HCT116 (cell line): ENCODE data around the gene FTSJ1. TPM values are rescaled to one million over a fixed set of nuclear protein-coding genes. Genes with fewer than 3 reads are reported as not detected.

Experiments
- ATAC-seq: fragments of 200-7000 bp; cut with Tn5 transposase; 2 replicates; pipeline ENCODE4 v1.9.1; 2020; ENCODE audit warnings: mild to moderate bottlenecking, moderate library complexity
- BruUV-seq: library from RNA; stranded (reverse); fragments of 400-500 nt; replicated peaks from 2 replicates; lab custom pipeline; 2021; lab: Mats Ljungman, UMichigan
- CTCF ChIA-PET: fragments of 300-600 bp; sonication (Branson Sonifier 250); formaldehyde crosslinking; loops from one replicate; lab custom pipeline; 2021; ENCODE audit warnings: antibody characterized with exemption; lab: Charles Lee
- POLR2A ChIA-PET: fragments of 300-600, 350-600 bp; sonication (Branson Sonifier 250); formaldehyde crosslinking; loops from one replicate; lab custom pipeline; 2021; ENCODE audit warnings: antibody characterized with exemption; lab: Charles Lee
- RAD21 ChIA-PET, 2 experiments: fragments of 300-600 bp; sonication (Branson Sonifier 250); formaldehyde crosslinking; loops; one replicate each; lab custom pipeline; 2023; ENCODE audit warnings: low total read pairs in 2 of 2; ENCODE audit not compliant: uncharacterized antibody in 2 of 2, unreplicated experiment in 2 of 2, low non-redundant PET in 1 of 2; lab: Charles Lee
- DNase-seq: peaks from one replicate; pipeline ENCODE4 v3.0.0-alpha.2; 2010; ENCODE audit warnings: low read depth, low spot score
- H2AFZ ChIP-seq: fragments of 200-600 bp; shearing (Covaris generic), sonication (generic); 2 replicates; pipeline ENCODE4 v1.6.1; 2017; ENCODE audit warnings: low read depth, mixed run types, mixed read lengths, antibody characterized with exemption, low read length; ENCODE audit not compliant: poor library complexity, severe bottlenecking
- H3K27ac ChIP-seq: 2 replicates; pipeline ENCODE4 v1.5.1; 2012; ENCODE audit warnings: low read depth, low read length
- H3K27me3 ChIP-seq: fragments of 200-600 bp; sonication (generic); 2 replicates; pipeline ENCODE4 v1.6.1; 2016; ENCODE audit warnings: mixed run types, low read length, mixed read lengths; ENCODE audit not compliant: insufficient read depth
- H3K36me3 ChIP-seq, 2 experiments: fragments of 200-500 bp in 1 of 2; fragments of 200-600 bp in 1 of 2; sonication (Bioruptor generic) in 1 of 2; sonication (generic) in 1 of 2; 2 replicates each; pipeline versions ENCODE4 v1.5.1 to v1.6.1; 2014 to 2016; ENCODE audit warnings: low read length in 2 of 2, inconsistent platforms in 1 of 2, mixed read lengths in 1 of 2, mixed run types in 1 of 2; ENCODE audit not compliant: insufficient read depth in 2 of 2, control insufficient read depth in 1 of 2
- H3K4me1 ChIP-seq, 2 experiments: fragments of 200-600 bp in 1 of 2; sonication (generic) in 1 of 2; 2 replicates each; pipeline versions ENCODE4 v1.5.1 to v1.6.1; 2012 to 2017; ENCODE audit warnings: low read length in 2 of 2, inconsistent platforms in 1 of 2, mild to moderate bottlenecking in 1 of 2, mixed read lengths in 1 of 2, mixed run types in 1 of 2, moderate library complexity in 1 of 2; ENCODE audit not compliant: insufficient read depth in 2 of 2, control insufficient read depth in 1 of 2
- H3K4me2 ChIP-seq: fragments of 200-600 bp; sonication (generic); 2 replicates; pipeline ENCODE4 v1.6.1; 2017; ENCODE audit warnings: mixed run types, low read length, mixed read lengths
- H3K4me3 ChIP-seq, 2 experiments: fragments of 200-600 bp in 1 of 2; sonication (generic) in 1 of 2; replicated peaks in 1 of 2; 2 replicates each; pipeline ENCODE4 v1.5.1; 2011 to 2016; ENCODE audit warnings: low read length in 2 of 2, control low read depth in 1 of 2, low read depth in 1 of 2, mild to moderate bottlenecking in 1 of 2, mixed read lengths in 1 of 2, mixed run types in 1 of 2
- H3K79me2 ChIP-seq: fragments of 200-600 bp; sonication (generic); 2 replicates; pipeline ENCODE4 v1.6.1; 2017; ENCODE audit warnings: mild to moderate bottlenecking, mixed run types, low read length, moderate library complexity, mixed read lengths; ENCODE audit not compliant: insufficient read depth
- H3K9ac ChIP-seq: fragments of 200-600 bp; sonication (generic); 2 replicates; pipeline ENCODE4 v1.6.1; 2016; ENCODE audit warnings: low read length, mixed read lengths
- H3K9me2 ChIP-seq: fragments of 200-600 bp; sonication (generic), shearing (Covaris generic); 2 replicates; pipeline ENCODE4 v1.6.1; 2017; ENCODE audit warnings: mixed run types, mild to moderate bottlenecking, moderate library complexity; ENCODE audit not compliant: insufficient read depth
- H3K9me3 ChIP-seq, 2 experiments: fragments of 200-500 bp in 1 of 2; fragments of 200-600 bp in 1 of 2; sonication (Bioruptor generic) in 1 of 2; sonication (generic) in 1 of 2; 2 replicates each; pipeline ENCODE4 v1.6.1; 2014 to 2017; ENCODE audit warnings: low read length in 2 of 2, mixed read lengths in 2 of 2, inconsistent platforms in 1 of 2, low read depth in 1 of 2, mild to moderate bottlenecking in 1 of 2, mixed run types in 1 of 2, moderate library complexity in 1 of 2; ENCODE audit not compliant: control insufficient read depth in 1 of 2, insufficient read depth in 1 of 2
- H4K20me1 ChIP-seq: fragments of 200-600 bp; sonication (generic), shearing (Covaris generic); 2 replicates; pipeline ENCODE4 v1.6.1; 2017; ENCODE audit warnings: mixed run types, mild to moderate bottlenecking, moderate library complexity; ENCODE audit not compliant: insufficient read depth
- CBX3 ChIP-seq: IDR thresholded peaks from 2 replicates; pipeline ENCODE4 v1.6.1; 2012; ENCODE audit warnings: low read depth
- CEBPB ChIP-seq: IDR thresholded peaks from 2 replicates; pipeline ENCODE4 v1.6.1; 2012; ENCODE audit warnings: low read depth
- EGR1 ChIP-seq: IDR thresholded peaks from 2 replicates; pipeline ENCODE4 v1.6.1; 2012; ENCODE audit warnings: low read depth
- ELF1 ChIP-seq: IDR thresholded peaks from 2 replicates; pipeline ENCODE4 v1.6.1; 2012; ENCODE audit warnings: low read depth, borderline replicate concordance
- EZH2 ChIP-seq: fragments of 200-600 bp; sonication (generic); IDR thresholded peaks from 2 replicates; pipeline ENCODE4 v1.6.1; 2017; ENCODE audit warnings: antibody characterized with exemption, mixed run types
- EZH2phosphoT487 ChIP-seq: fragments of 200-600 bp; IDR thresholded peaks from 2 replicates; pipeline ENCODE4 v1.6.1; 2018; ENCODE audit warnings: antibody characterized with exemption, borderline replicate concordance
- FOSL1 ChIP-seq: IDR thresholded peaks from 2 replicates; pipeline ENCODE4 v1.6.1; 2012; ENCODE audit warnings: low read depth
- JUND ChIP-seq: IDR thresholded peaks from 2 replicates; pipeline ENCODE4 v1.6.1; 2012
- MAX ChIP-seq: IDR thresholded peaks from 2 replicates; pipeline ENCODE4 v1.6.1; 2012
- POLR2AphosphoS5 ChIP-seq: IDR thresholded peaks from 2 replicates; pipeline ENCODE4 v1.6.1; 2011; ENCODE audit warnings: mild to moderate bottlenecking, low read depth, low read length, moderate library complexity
- RAD21 ChIP-seq: IDR thresholded peaks from 2 replicates; pipeline ENCODE4 v1.6.1; 2012; ENCODE audit warnings: low read depth, mild to moderate bottlenecking
- REST ChIP-seq: IDR thresholded peaks from 2 replicates; pipeline ENCODE4 v1.6.1; 2012; ENCODE audit warnings: low read depth
- SP1 ChIP-seq: IDR thresholded peaks from 2 replicates; pipeline ENCODE4 v1.6.1; 2012; ENCODE audit warnings: low read depth
- SRF ChIP-seq: IDR thresholded peaks from 2 replicates; pipeline ENCODE4 v1.6.1; 2012; ENCODE audit warnings: low read depth
- TCF7L2 ChIP-seq: IDR thresholded peaks from 2 replicates; pipeline ENCODE4 v1.7.0; 2011; ENCODE audit warnings: borderline replicate concordance, inconsistent platforms; ENCODE audit not compliant: insufficient read depth, insufficient read length; ENCODE audit errors: extremely low read depth
- YY1 ChIP-seq: IDR thresholded peaks from 2 replicates; pipeline ENCODE4 v1.6.1; 2011; ENCODE audit warnings: low read length, low read depth, moderate library complexity, mild to moderate bottlenecking; ENCODE audit not compliant: insufficient replicate concordance; ENCODE audit errors: extremely low read depth
- ZFX ChIP-seq: fragments of 450-650 bp; IDR thresholded peaks from 2 replicates; pipeline ENCODE4 v1.6.1; 2017
- intact Hi-C: fragments of 100-400 bp; cut with micrococcal nuclease; formaldehyde crosslinking; loops from 2 replicates; pipeline ENCODE4 v1.10.0; 2022
- total RNA-seq: library from RNA; stranded (reverse); gene quantifications from one replicate; pipeline ENCODE4 v1.2.1, GENCODE V29; 2021; ENCODE audit not compliant: unreplicated experiment
- TF ChIP-seq, protein P1 (sequence below): IDR thresholded peaks from 2 replicates; pipeline ENCODE4 v1.6.1; 2012
- TF ChIP-seq, protein P2 (sequence below), 3 experiments: fragments of 200-600 bp in 1 of 3; sonication (generic) in 1 of 3; IDR thresholded peaks in 2 of 3; conservative IDR thresholded peaks in 1 of 3; 2 replicates each; pipeline ENCODE4 v1.5.1; 2012 to 2017; ENCODE audit warnings: low read depth in 2 of 3, low read length in 2 of 3, antibody characterized with exemption in 1 of 3, borderline replicate concordance in 1 of 3, control low read depth in 1 of 3, mild to moderate bottlenecking in 1 of 3, mixed read lengths in 1 of 3, mixed run types in 1 of 3, moderate library complexity in 1 of 3; ENCODE audit not compliant: insufficient read depth in 1 of 3

FTSJ1 gene
- total RNA-seq, 1 experiment from 2014 or later = 64.9 TPM

DNA sequence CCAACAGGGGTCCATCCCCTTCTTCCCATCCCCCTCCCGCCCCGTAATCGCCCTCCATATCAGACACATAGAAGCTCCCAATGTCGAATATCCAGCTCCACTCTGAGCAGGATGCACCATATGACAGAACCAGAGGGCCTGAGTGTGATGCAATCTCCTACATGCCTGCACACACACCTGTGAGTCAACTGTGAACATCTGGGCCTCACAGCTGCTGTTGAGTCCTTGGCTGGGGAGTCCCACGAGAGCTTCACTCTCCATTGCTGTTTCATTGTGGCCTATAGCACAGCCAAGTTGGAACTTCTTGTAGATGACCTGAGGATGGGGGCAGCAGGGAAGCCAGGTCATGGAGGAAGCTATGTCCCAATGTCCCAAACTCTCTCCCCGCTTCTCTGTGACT, 14.2 kb upstream of the FTSJ1 start:
- RAD21 ChIA-PET = no interaction called here
- no peaks in the 10 kb centered on the region for H3K9me3 ChIP-seq
- no peaks in the 10 kb centered on the region for H3K9me2 ChIP-seq
- no peak overlapping the region for H3K27ac ChIP-seq
- H3K27me3 ChIP-seq = no peaks in the 10 kb centered on the region
- no peak for DNase-seq
- BruUV-seq = no TSS peak
- no peak overlapping the region for H3K9ac ChIP-seq
- no peaks in the 10 kb centered on the region for H3K36me3 ChIP-seq
- no peaks in the 10 kb centered on the region for H4K20me1 ChIP-seq
- intact Hi-C loops = no loop called here
- ATAC-seq = no peak
- no peak overlapping the region for H3K4me3 ChIP-seq
- peaks cover 0 to 5% of the 10 kb centered on the region in 2 experiments; a peak in 1 of 4 replicates for H3K4me1 ChIP-seq
- no peak overlapping the region for H2AFZ ChIP-seq
- POLR2A ChIA-PET = no interaction called here
- no peak overlapping the region for H3K4me2 ChIP-seq
- CTCF ChIA-PET = no interaction called here
- peaks cover 8% of the 10 kb centered on the region; the same call in 1 of the 2 replicates for H3K79me2 ChIP-seq
- no peak for TF ChIP-seq EZH2phosphoT487
- TF ChIP-seq POLR2AphosphoS5 = no peak
- no peak for TF ChIP-seq TCF7L2
- TF ChIP-seq, protein P1, sequence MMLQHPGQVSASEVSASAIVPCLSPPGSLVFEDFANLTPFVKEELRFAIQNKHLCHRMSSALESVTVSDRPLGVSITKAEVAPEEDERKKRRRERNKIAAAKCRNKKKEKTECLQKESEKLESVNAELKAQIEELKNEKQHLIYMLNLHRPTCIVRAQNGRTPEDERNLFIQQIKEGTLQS = no peak
- TF ChIP-seq, protein P2, sequence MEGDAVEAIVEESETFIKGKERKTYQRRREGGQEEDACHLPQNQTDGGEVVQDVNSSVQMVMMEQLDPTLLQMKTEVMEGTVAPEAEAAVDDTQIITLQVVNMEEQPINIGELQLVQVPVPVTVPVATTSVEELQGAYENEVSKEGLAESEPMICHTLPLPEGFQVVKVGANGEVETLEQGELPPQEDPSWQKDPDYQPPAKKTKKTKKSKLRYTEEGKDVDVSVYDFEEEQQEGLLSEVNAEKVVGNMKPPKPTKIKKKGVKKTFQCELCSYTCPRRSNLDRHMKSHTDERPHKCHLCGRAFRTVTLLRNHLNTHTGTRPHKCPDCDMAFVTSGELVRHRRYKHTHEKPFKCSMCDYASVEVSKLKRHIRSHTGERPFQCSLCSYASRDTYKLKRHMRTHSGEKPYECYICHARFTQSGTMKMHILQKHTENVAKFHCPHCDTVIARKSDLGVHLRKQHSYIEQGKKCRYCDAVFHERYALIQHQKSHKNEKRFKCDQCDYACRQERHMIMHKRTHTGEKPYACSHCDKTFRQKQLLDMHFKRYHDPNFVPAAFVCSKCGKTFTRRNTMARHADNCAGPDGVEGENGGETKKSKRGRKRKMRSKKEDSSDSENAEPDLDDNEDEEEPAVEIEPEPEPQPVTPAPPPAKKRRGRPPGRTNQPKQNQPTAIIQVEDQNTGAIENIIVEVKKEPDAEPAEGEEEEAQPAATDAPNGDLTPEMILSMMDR (IDR thresholded peaks at IDR 0.05 in 2 of 3, conservative IDR thresholded peaks at IDR 0.05 in 1 of 3; ENCODE audit: borderline replicate concordance in 1 of 3, insufficient read depth in 1 of 3, low read depth in 2 of 3, low read length in 2 of 3) = no peak
- TF ChIP-seq FOSL1 = no peak
- TF ChIP-seq SP1 = no peak
- no peak for TF ChIP-seq CEBPB
- TF ChIP-seq EGR1 = no peak
- no peak for TF ChIP-seq MAX
- no peak for TF ChIP-seq JUND
- TF ChIP-seq RAD21 = no peak
- TF ChIP-seq YY1 = no peak
- no peak for TF ChIP-seq EZH2
- TF ChIP-seq REST = no peak
- no peak for TF ChIP-seq CBX3
- TF ChIP-seq ELF1 = no peak
- no peak for TF ChIP-seq SRF
- TF ChIP-seq ZFX = no peak
- TF ChIP-seq, all 23 proteins: peak for 0
